ENCODE data around the gene ACTL9. TPM values are rescaled to one million over a fixed set of nuclear protein-coding genes. Genes with fewer than 3 reads are reported as not detected.
"Not testable (repeated sequence)": the region's sequence is repeated elsewhere in the genome, so short reads cannot be mapped to it uniquely, and the experiment has no call there.

The ACTL9 gene, protein sequence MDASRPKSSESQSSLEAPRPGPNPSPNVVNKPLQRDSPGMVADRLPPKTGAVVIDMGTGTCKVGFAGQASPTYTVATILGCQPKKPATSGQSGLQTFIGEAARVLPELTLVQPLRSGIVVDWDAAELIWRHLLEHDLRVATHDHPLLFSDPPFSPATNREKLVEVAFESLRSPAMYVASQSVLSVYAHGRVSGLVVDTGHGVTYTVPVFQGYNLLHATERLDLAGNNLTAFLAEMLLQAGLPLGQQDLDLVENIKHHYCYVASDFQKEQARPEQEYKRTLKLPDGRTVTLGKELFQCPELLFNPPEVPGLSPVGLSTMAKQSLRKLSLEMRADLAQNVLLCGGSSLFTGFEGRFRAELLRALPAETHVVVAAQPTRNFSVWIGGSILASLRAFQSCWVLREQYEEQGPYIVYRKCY
- not detected for total RNA-seq

DNA sequence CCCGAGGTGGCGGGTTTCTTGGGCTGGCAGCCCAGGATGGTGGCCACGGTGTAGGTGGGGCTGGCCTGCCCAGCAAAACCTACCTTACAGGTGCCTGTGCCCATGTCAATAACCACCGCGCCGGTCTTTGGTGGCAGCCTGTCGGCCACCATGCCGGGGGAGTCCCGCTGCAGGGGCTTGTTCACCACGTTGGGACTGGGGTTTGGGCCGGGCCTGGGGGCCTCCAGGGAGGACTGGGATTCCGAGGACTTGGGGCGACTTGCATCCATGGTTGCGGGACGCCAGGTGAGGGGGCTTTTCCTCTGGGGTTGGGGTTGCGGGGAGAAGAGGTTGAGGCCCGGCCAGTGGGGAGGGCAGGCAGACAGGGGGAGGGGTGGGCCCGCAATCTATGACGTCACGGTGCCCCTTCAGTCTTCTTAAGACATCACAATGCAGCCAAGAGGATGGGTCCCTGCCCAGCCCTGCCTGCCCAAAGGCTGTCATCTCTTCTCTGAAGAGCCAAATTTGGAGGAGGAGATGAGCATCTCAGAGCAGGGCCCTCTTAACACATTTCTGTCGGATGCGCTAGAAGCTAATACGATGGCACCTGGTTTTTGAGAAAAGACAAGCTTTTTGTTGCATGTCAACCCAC, at the start of gene ACTL9:
Gene ACTL9 (minus strand): TSS at position 363 of the 631 bp plus-strand sequence. CDS start 94 bp downstream, at position 269.
- 49 to 74% methylated on average over 20 to 22 of the region's 23 CpGs for WGBS, 2 donors
- TF ChIP-seq, protein P1, sequence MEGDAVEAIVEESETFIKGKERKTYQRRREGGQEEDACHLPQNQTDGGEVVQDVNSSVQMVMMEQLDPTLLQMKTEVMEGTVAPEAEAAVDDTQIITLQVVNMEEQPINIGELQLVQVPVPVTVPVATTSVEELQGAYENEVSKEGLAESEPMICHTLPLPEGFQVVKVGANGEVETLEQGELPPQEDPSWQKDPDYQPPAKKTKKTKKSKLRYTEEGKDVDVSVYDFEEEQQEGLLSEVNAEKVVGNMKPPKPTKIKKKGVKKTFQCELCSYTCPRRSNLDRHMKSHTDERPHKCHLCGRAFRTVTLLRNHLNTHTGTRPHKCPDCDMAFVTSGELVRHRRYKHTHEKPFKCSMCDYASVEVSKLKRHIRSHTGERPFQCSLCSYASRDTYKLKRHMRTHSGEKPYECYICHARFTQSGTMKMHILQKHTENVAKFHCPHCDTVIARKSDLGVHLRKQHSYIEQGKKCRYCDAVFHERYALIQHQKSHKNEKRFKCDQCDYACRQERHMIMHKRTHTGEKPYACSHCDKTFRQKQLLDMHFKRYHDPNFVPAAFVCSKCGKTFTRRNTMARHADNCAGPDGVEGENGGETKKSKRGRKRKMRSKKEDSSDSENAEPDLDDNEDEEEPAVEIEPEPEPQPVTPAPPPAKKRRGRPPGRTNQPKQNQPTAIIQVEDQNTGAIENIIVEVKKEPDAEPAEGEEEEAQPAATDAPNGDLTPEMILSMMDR (IDR thresholded peaks at IDR 0.05), result no peak
- intact Hi-C loops (cut with DNase I; ENCODE audit: low total_unique reads), result no loop called here
- no peak within 1 kb of the TSS for H3K4me3 ChIP-seq (ENCODE audit: low read depth, poor library complexity, severe bottlenecking)
- no peak for DNase-seq (ENCODE audit: low spot score in 2 of 2)

DNA sequence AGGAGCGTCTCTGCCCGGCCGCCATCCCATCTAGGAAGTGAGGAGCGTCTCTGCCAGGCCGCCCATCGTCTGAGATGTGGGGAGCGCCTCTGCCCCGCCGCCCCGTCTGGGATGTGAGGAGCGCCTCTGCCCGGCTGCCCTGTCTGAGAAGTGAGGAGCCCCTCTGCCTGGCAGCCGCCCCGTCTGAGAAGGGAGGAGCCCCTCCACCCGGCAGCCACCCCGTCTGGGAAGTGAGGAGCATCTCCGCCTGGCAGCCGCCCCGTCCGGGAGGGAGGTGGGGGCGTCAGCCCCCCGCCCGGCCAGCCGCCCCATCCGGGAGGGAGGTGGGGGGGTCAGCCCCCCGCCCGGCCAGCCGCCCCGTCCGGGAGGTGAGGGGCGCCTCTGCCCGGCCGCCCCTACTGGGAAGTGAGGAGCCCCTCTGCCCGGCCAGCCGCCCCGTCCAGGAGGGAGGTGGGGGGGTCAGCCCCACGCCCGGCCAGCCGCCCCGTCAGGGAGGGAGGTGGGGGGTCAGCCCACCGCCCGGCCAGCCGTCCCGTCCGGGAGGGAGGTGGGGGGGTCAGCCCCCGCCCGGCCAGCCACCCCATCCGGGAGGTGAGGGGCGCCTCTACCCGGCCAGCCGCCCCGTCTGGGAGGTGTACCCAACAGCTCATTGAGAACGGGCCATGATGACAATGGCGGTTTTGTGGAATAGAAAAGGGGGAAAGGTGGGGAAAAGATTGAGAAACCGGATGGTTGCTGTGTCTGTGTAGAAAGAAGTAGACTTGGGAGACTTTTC, 40.9 kb upstream of the ACTL9 start:
- H3K4me3 ChIP-seq (ENCODE audit: low read depth, poor library complexity, severe bottlenecking); DNase-seq (ENCODE audit: low spot score in 2 of 2); intact Hi-C loops (cut with DNase I; ENCODE audit: low total_unique reads): not testable (repeated sequence)
- 87 to 91% methylated on average over 17 to 24 of the region's 55 CpGs for WGBS, 2 donors

DNA sequence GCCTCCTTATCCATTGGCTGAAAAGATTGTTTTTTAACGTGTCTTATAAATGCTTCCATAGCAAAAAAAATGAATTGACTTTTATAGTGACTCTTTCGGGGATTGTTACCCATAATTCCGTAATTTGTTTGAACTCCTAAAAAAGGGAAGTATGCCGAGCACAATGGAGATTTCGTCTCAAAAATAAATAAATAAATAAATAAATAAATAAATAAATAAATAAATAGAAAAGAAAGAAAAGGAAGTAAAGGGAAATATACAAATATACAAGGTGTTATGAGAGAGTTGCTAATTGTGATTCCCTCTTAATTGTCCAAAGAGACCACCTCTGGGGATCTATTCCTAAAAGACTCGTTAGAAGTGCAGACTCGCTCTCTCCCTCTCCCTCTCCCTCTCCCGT, 39.8 kb upstream of the ACTL9 start:
- no peak for TF ChIP-seq POLR2A (IDR thresholded peaks at IDR 0.05)
- TF ChIP-seq, protein P1 (IDR thresholded peaks at IDR 0.05), result no peak
- DNase-seq (ENCODE audit: low spot score in 2 of 2), result no peak
- 78 to 85% methylated on average over 8 of the region's 8 CpGs for WGBS, 2 donors
- H3K4me3 ChIP-seq (ENCODE audit: low read depth, poor library complexity, severe bottlenecking), result no peak overlapping the region
- intact Hi-C loops (cut with DNase I; ENCODE audit: low total_unique reads), result no loop called here

DNA sequence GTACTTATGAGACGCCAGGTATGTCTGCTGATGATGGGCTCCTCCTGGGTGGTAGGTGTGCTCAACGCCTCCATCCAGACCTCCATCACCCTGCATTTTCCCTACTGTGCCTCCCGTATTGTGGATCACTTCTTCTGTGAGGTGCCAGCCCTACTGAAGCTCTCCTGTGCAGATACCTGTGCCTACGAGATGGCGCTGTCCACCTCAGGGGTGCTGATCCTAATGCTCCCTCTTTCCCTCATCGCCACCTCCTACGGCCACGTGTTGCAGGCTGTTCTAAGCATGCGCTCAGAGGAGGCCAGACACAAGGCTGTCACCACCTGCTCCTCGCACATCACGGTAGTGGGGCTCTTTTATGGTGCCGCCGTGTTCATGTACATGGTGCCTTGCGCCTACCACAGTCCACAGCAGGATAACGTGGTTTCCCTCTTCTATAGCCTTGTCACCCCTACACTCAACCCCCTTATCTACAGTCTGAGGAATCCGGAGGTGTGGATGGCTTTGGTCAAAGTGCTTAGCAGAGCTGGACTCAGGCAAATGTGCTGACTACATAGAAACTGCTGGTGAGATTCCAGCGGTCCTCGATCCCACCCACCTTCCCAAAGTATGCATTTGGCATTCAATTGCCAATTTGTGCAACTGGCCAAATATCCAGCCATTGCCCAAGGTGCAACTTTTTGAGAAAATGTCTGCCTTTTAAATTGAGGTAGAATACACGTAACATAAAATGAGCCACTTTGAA, 33.0 kb upstream of the ACTL9 start:
- no peak overlapping the region for H3K4me3 ChIP-seq (ENCODE audit: low read depth, poor library complexity, severe bottlenecking)
- no peak for DNase-seq (ENCODE audit: low spot score in 2 of 2)
- TF ChIP-seq, protein P1 (IDR thresholded peaks at IDR 0.05), result no peak
- no peak for TF ChIP-seq POLR2A (IDR thresholded peaks at IDR 0.05)
- intact Hi-C loops (cut with DNase I; ENCODE audit: low total_unique reads), result no loop called here
- WGBS, 2 donors, result 53 to 64% methylated on average over 19 of the region's 19 CpGs

DNA sequence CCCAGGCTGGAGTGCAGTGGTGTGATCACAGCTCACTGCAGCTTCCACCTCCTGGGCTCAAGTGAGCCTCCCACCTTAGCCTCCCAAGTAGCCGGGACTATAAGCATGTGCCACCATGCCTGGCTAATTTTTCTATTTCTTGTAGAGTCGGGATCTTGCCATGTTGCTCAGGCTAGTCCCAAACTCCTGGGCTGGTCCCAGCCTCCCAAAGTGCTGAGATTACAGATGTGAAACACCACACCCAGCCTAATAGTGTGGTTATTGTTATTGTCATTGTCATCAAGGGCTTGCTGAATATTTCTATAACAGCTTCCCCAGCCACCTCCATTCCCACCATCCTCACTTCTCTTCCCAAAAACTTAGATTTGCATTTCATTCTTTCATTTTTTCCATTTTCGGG, 25.7 kb upstream of the ACTL9 start:
- TF ChIP-seq, protein P1 (IDR thresholded peaks at IDR 0.05), result no peak
- no peak for DNase-seq (ENCODE audit: low spot score in 2 of 2)
- H3K4me3 ChIP-seq (ENCODE audit: low read depth, poor library complexity, severe bottlenecking), result no peak overlapping the region
- WGBS, 2 donors, result 69 to 85% methylated on average over 3 of the region's 3 CpGs
- intact Hi-C loops (cut with DNase I; ENCODE audit: low total_unique reads), result no loop called here
